NAMALWA (cell line): ENCODE results near the gene C16orf89.

Experiments
- DNase-seq: peaks from one replicate; pipeline ENCODE4 v3.0.0-alpha.2; 2015; ENCODE audit warnings: low spot score

The C16orf89 gene

DNA sequence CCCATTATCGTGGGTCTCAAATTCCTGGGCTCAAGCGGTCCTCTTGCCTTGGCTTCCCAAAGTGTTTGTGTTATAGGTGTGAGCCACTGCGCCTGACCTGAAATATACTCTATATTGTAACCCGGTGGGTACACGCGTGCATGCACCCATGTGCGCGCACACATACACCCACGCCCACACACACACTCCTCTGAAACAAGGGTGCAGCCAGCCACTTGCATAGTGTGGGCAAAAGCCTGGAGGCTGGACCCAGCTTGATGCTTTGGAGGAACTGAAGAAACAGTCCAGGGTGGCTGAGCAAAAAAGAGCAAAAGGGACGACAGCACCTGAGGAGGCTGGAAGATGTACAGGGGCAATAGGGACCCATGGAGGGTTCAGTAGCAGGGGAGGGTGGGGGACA, 61.9 kb downstream of the C16orf89 start:
- DNase-seq = no peak

DNA sequence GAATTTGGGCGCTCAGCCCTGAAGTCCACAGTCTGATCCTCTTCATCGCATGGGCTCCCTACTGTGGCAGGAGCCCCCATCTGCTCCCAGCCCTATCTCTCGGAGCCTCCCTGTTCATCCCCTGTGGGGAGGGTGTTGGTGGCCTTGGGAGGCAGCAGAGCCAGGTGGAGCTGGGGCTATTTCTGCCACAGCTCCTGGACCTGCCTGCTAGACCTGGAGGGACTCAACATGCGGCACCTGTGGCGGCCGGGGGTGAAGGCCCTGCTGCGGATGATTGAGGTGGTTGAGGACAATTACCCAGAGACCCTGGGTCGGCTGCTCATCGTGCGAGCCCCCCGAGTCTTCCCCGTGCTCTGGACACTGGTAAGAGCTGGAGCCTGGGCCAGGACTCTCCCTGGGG, 62.5 kb downstream of the C16orf89 start:
- DNase-seq = no peak

GRCh38 chr16:5002699-5003143, 63.0 kb downstream of the C16orf89 start:
- no peak for DNase-seq

DNA sequence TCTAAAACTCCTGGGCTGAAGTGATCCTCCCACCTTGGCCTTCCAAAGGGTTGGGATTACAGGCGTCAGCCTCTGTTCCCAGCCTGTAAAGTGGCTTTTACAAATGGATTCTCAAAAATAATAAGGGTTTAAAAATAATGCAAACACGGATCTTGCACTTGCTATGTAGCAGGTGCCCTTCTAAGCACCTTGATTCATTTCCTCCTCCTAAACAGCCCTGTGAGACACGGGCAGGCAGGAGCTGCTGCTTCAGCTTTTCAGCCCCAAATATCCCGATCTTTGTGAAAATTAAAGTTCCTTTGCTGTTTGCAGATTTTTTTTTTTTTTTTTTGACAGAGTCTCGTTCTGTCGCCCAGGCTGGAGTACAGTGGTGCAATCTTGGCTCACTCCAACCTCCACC, 63.8 kb downstream of the C16orf89 start:
- DNase-seq = no peak

DNA sequence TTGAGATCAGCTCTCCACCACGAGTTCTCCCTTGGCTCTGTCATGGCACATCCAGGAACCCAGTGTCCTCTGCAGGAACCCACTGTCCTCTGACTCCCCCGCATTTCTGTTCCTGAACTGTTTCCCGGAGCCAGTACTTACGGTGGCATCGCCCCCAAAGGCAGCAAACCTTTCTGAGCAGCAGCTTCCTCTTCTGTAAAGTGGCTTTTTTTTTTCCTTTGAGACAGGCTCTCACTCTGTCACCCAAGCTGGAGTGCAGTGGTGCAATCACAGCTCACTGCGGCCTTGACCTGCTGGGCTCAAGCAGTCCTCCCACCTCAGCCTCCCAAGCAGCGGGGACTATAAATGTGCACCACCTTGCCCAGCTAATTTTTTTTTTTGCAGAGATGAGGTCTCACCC, 64.2 kb downstream of the C16orf89 start:
- no peak for DNase-seq

- no peak for DNase-seq
Observed at GRCh38 chr16:5000573-5001001, 65.2 kb downstream of the C16orf89 start.

GRCh38 chr16:4994719-4995434, 70.9 kb downstream of the C16orf89 start:
- DNase-seq = no peak
